ENCODE results near the gene RNF34. TPM values are rescaled to one million over a fixed set of nuclear protein-coding genes. Genes with fewer than 3 reads are reported as not detected.
A peak's percentile ranks its signal among the peaks of the same experiment; 100 is the strongest.

Gene RNF34
- total RNA-seq, 1 experiment from 2014 or later: 66.4 TPM

- Mint-ChIP-seq H3K27ac (peak overlapping the region in 2 of 3 experiments; percentile 1 to 3; a peak in 2 of 7 replicates), H3K27me3 (ENCODE audit: low read depth) (peaks cover 7% of the 10 kb centered on the region), H3K9me3 (peaks cover 0 to 2% of the 10 kb centered on the region in 2 experiments; a peak in 1 of 5 replicates), H3K4me3 (no peak overlapping the region), H3K4me1 (peaks cover 16 to 24% of the 10 kb centered on the region in 2 experiments), H3K36me3 (ENCODE audit: insufficient read depth in 1 of 3, low read depth in 3 of 3) (peaks cover 12 to 23% (median 14%) of the 10 kb centered on the region in 3 experiments)
- Histone ChIP-seq H3K23ac (ENCODE audit: insufficient read length, low read depth, low read length) (no peak overlapping the region), H2AK5ac (ENCODE audit: insufficient read length, low read length) (no peak overlapping the region), H3K23me2 (ENCODE audit: insufficient read length, low read depth, low read length, poor library complexity, severe bottlenecking) (peaks cover 1% of the 10 kb centered on the region), H2BK5ac (ENCODE audit: insufficient read length, low read length) (no peak overlapping the region), H2BK120ac (ENCODE audit: low read depth, low read length, poor library complexity, severe bottlenecking) (no peak overlapping the region), H3K14ac (ENCODE audit: insufficient read depth, low read length) (no peak overlapping the region), H3K4ac (ENCODE audit: low read depth, low read length) (no peak overlapping the region), H4K5ac (ENCODE audit: insufficient read length, low read depth, low read length) (no peak overlapping the region), H3K56ac (ENCODE audit: insufficient read length, low read depth, low read length) (no peak overlapping the region), H3K79me1 (ENCODE audit: insufficient read depth, low read depth, low read length, poor library complexity, severe bottlenecking) (peaks cover 21% of the 10 kb centered on the region), H2BK12ac (ENCODE audit: insufficient read length, low read depth, low read length) (no peak overlapping the region), H3K9ac (ENCODE audit: extremely low read depth, insufficient read length, low read length) (no peak overlapping the region), H4K8ac (replicated peaks; ENCODE audit: insufficient read length, low read depth, low read length) (no peak overlapping the region), H3K4me2 (ENCODE audit: insufficient read depth, insufficient read length, low read length) (no peak overlapping the region), H3T11ph (ENCODE audit: low read length) (no peak overlapping the region), H2BK15ac (ENCODE audit: low read depth, low read length) (no peak overlapping the region), H2AFZ (ENCODE audit: low read length) (no peak overlapping the region), H4K91ac (ENCODE audit: insufficient read length, low read depth, low read length) (no peak overlapping the region), H3K4me1 (ENCODE audit: insufficient read depth, low read length) (0 out of 2 replicates have a peak, but pooled peaks cover 2% of the 10 kb centered on the region), H3K9me3 (ENCODE audit: control insufficient read depth, low read depth, low read length) (no peaks in the 10 kb centered on the region), H4K20me1 (ENCODE audit: control insufficient read depth, insufficient read depth, insufficient read length) (no peaks in the 10 kb centered on the region), H2BK20ac (ENCODE audit: low read depth, low read length, poor library complexity, severe bottlenecking) (no peak overlapping the region), H3K27me3 (ENCODE audit: insufficient read depth, low read length) (no peaks in the 10 kb centered on the region), H3K27ac (ENCODE audit: insufficient read length, low read depth, low read length) (no peak overlapping the region), H3K18ac (ENCODE audit: insufficient read length, low read depth, low read length) (no peak overlapping the region), H3K79me2 (ENCODE audit: insufficient read depth, low read length) (peaks cover 25% of the 10 kb centered on the region; the same call in 1 of the 2 replicates)
- TF ChIP-seq CTCF (conservative IDR thresholded peaks at IDR 0.05): no peak
- no peak for DNase-seq
- WGBS (ENCODE audit: extremely low coverage, insufficient read length, low lambda C conversion rate): no CpG with 5 or more reads among the region's 5 CpGs
These were observed 61.1 kb downstream of the RNF34 start for GRCh38 chr12:121461048-121461447.

All from H9 (cell line).